Liver (tissue), 9 donors: ENCODE results near the gene CNKSR3. TPM values are rescaled to one million over a fixed set of nuclear protein-coding genes. Genes with fewer than 3 reads are reported as not detected.

Experiments used
- DNase-seq: peaks from one replicate; pipeline ENCODE4 v3.0.0-alpha.2; 2017; ENCODE audit warnings: low spot score
- H3K27ac ChIP-seq, 2 donors: one replicate each; pipeline ENCODE4 v1.7.0; 2013; ENCODE audit warnings: inconsistent platforms in 2 of 2, low read length in 2 of 2, control low read depth in 1 of 2, low read depth in 1 of 2, mild to moderate bottlenecking in 1 of 2
- H3K27me3 ChIP-seq, 4 donors: one replicate each; pipeline versions ENCODE4 v1.6.1 to v1.7.0; 2013; ENCODE audit warnings: low read length in 3 of 4, inconsistent platforms in 1 of 4, mild to moderate bottlenecking in 1 of 4, moderate library complexity in 1 of 4; ENCODE audit not compliant: control insufficient read depth in 4 of 4, insufficient read depth in 4 of 4
- H3K36me3 ChIP-seq, 4 donors: one replicate each; pipeline versions ENCODE4 v1.6.1 to v1.7.0; 2013; ENCODE audit warnings: low read length in 3 of 4, mild to moderate bottlenecking in 3 of 4, low read depth in 1 of 4, moderate library complexity in 1 of 4; ENCODE audit not compliant: control insufficient read depth in 4 of 4, insufficient read depth in 3 of 4
- H3K4me1 ChIP-seq, 4 donors: one replicate each; pipeline versions ENCODE4 v1.6.1 to v1.7.0; 2013; ENCODE audit warnings: low read length in 3 of 4, mild to moderate bottlenecking in 3 of 4, moderate library complexity in 1 of 4; ENCODE audit not compliant: control insufficient read depth in 4 of 4, insufficient read depth in 4 of 4
- H3K4me3 ChIP-seq, 3 donors: one replicate each; pipeline versions ENCODE4 v1.6.1 to v1.7.0; 2013; ENCODE audit warnings: low read length in 3 of 3, control low read depth in 1 of 3, low read depth in 1 of 3, mild to moderate bottlenecking in 1 of 3
- H3K9ac ChIP-seq, 2 donors: one replicate each; pipeline ENCODE4 v1.7.0; 2013; ENCODE audit warnings: low read length in 2 of 2, mild to moderate bottlenecking in 2 of 2, moderate library complexity in 2 of 2, control low read depth in 1 of 2, low read depth in 1 of 2
- H3K9me3 ChIP-seq, 4 donors: one replicate each; pipeline versions ENCODE4 v1.6.1 to v1.7.0; 2013; ENCODE audit warnings: low read length in 3 of 4; ENCODE audit not compliant: control insufficient read depth in 4 of 4
- EGR1 ChIP-seq, 2 donors: IDR thresholded peaks; 2 replicates each; pipeline ENCODE4 v1.6.1; 2016 to 2018; ENCODE audit warnings: antibody characterized with exemption in 2 of 2, low read depth in 2 of 2
- FOXA1 ChIP-seq: IDR thresholded peaks from 2 replicates; pipeline ENCODE4 v1.6.1; 2016; ENCODE audit warnings: antibody characterized with exemption
- FOXA2 ChIP-seq: IDR thresholded peaks from 2 replicates; pipeline ENCODE4 v1.6.1; 2016; ENCODE audit warnings: antibody characterized with exemption
- GABPA ChIP-seq, 2 donors: IDR thresholded peaks in 1 of 2; conservative IDR thresholded peaks in 1 of 2; 2 replicates each; pipeline ENCODE4 v1.6.1; 2016; ENCODE audit warnings: antibody characterized with exemption in 2 of 2, mild to moderate bottlenecking in 1 of 2, moderate library complexity in 1 of 2
- HNF4A ChIP-seq, 2 donors: conservative IDR thresholded peaks; 2 replicates each; pipeline ENCODE4 v1.6.1; 2016; ENCODE audit warnings: antibody characterized with exemption in 2 of 2, mild to moderate bottlenecking in 2 of 2
- HNF4G ChIP-seq: IDR thresholded peaks from 2 replicates; pipeline ENCODE4 v1.6.1; 2016; ENCODE audit warnings: antibody characterized with exemption
- JUND ChIP-seq, 2 donors: IDR thresholded peaks; 2 replicates each; pipeline ENCODE4 v1.6.1; 2016; ENCODE audit warnings: antibody characterized with exemption in 2 of 2
- NR2F2 ChIP-seq: IDR thresholded peaks from 2 replicates; pipeline ENCODE4 v1.6.1; 2016; ENCODE audit warnings: antibody characterized with exemption
- RAD21 ChIP-seq, 2 donors: IDR thresholded peaks; 2 replicates each; pipeline ENCODE4 v1.6.1; 2016; ENCODE audit warnings: antibody characterized with exemption in 2 of 2, mild to moderate bottlenecking in 2 of 2
- SP1 ChIP-seq: IDR thresholded peaks from 2 replicates; pipeline ENCODE4 v1.6.1; 2018; ENCODE audit warnings: antibody characterized with exemption, mild to moderate bottlenecking
- TAF1 ChIP-seq: conservative IDR thresholded peaks from 2 replicates; pipeline ENCODE4 v1.6.1; 2016; ENCODE audit warnings: antibody characterized with exemption, mild to moderate bottlenecking
- YY1 ChIP-seq: IDR thresholded peaks from 2 replicates; pipeline ENCODE4 v1.6.1; 2016; ENCODE audit warnings: antibody characterized with exemption, mild to moderate bottlenecking
- WGBS: extraction: QIAGEN DNeasy Blood & Tissue Kit; methylation state at CpG from one replicate; pipeline ENCODE4 v1.1.7; 2013; 5-methylcytosine and 5-hydroxymethylcytosine counted together
- polyA plus RNA-seq, 2 donors: library from polyadenylated mRNA; stranded (reverse) in 1 of 2; unstranded in 1 of 2; fragments of 200-250 nt in 1 of 2; fragments of >200 nt in 1 of 2; fragmentation: Nextera tagmentation in 1 of 2; extraction: Ambion mirVana in 1 of 2; gene quantifications; one replicate each; pipeline versions ENCODE4 v1.2.1 to v1.2.3, GENCODE V29; 2013 to 2015
- total RNA-seq, 2 donors: library from RNA; depleted of rRNA; stranded (reverse); fragments of >200 nt; gene quantifications; one replicate each; pipeline ENCODE4 v1.2.3, GENCODE V29; 2014
- TF ChIP-seq, protein P1 (sequence below): IDR thresholded peaks from 2 replicates; pipeline ENCODE4 v1.6.1; 2016; ENCODE audit warnings: antibody characterized with exemption, mild to moderate bottlenecking
- TF ChIP-seq, protein P2 (sequence below): IDR thresholded peaks from 2 replicates; pipeline ENCODE4 v1.6.1; 2016; ENCODE audit warnings: antibody characterized with exemption
- TF ChIP-seq, protein P3 (sequence below): IDR thresholded peaks from 2 replicates; pipeline ENCODE4 v1.6.1; 2016; ENCODE audit warnings: antibody characterized with exemption
- TF ChIP-seq, protein P4 (sequence below): fragments of 150-350 bp; IDR thresholded peaks from 2 replicates; pipeline ENCODE4 v1.5.1; 2017; ENCODE audit warnings: improper control_type of control experiment, low read depth, low read length; ENCODE audit not compliant: missing input control
- TF ChIP-seq, protein P5 (sequence below): IDR thresholded peaks from 2 replicates; pipeline ENCODE4 v1.6.1; 2016; ENCODE audit warnings: antibody characterized with exemption
- donor health status: healthy.
- donor health status: healthy.
- donor health status: healthy.
- donor health status: healthy.
- donor health status: healthy.

The CNKSR3 gene
- total and polyA plus RNA-seq, 4 donors = 6.4 to 22.7 (median 15.0) TPM

DNA sequence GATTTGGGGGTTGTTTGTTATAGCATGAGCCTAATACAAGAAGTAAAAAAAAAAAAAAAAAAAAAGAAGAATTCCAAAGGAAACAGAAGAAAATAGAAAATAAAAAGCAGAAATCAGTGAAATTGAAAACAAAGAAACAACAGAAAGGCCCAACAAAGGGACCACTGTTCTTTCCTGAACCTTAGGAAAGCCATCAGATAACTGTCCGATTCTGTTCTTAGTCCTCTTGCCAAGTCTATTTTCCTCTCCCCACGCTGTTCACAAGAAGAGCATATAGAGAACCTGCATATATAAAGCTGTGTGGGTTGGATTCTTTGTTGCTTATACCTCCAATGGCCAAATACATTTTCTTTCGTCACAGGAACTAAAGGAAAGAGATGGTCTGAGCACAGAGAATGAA lies 115.9 kb downstream of the CNKSR3 start:
- no peak overlapping the region for H3K27ac ChIP-seq
- 76% methylated on average over 3 of the region's 3 CpGs for WGBS
- H3K9ac ChIP-seq = no peak overlapping the region
- H3K4me1 ChIP-seq = no peaks in the 10 kb centered on the region
- no peaks in the 10 kb centered on the region for H3K9me3 ChIP-seq
- DNase-seq = no peak
- H3K27me3 ChIP-seq = no peaks in the 10 kb centered on the region
- TF ChIP-seq FOXA2 = no peak
- TF ChIP-seq, protein P1, sequence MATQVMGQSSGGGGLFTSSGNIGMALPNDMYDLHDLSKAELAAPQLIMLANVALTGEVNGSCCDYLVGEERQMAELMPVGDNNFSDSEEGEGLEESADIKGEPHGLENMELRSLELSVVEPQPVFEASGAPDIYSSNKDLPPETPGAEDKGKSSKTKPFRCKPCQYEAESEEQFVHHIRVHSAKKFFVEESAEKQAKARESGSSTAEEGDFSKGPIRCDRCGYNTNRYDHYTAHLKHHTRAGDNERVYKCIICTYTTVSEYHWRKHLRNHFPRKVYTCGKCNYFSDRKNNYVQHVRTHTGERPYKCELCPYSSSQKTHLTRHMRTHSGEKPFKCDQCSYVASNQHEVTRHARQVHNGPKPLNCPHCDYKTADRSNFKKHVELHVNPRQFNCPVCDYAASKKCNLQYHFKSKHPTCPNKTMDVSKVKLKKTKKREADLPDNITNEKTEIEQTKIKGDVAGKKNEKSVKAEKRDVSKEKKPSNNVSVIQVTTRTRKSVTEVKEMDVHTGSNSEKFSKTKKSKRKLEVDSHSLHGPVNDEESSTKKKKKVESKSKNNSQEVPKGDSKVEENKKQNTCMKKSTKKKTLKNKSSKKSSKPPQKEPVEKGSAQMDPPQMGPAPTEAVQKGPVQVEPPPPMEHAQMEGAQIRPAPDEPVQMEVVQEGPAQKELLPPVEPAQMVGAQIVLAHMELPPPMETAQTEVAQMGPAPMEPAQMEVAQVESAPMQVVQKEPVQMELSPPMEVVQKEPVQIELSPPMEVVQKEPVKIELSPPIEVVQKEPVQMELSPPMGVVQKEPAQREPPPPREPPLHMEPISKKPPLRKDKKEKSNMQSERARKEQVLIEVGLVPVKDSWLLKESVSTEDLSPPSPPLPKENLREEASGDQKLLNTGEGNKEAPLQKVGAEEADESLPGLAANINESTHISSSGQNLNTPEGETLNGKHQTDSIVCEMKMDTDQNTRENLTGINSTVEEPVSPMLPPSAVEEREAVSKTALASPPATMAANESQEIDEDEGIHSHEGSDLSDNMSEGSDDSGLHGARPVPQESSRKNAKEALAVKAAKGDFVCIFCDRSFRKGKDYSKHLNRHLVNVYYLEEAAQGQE = no peak
- H3K36me3 ChIP-seq = no peaks in the 10 kb centered on the region
- no peak overlapping the region for H3K4me3 ChIP-seq

DNA sequence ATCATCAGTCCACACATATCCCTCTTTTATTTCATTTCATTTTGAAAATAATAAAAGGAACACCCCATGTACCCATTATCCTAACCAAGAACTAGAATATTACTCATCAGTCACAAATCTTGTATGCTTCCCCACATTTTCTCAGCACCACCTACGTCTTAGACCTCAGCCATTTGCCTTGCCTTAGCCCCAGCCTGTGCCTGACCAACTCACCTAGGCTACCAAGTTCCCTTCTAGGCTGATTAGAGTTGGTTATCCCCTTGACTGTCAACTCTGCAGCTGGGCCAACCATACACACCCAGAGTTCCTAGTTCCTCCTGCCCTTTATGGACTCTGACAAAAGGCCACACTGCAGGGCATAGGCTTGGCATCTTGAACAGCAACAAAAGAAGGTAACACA lies 120.5 kb downstream of the CNKSR3 start:
- no peaks in the 10 kb centered on the region for H3K36me3 ChIP-seq
- H3K9ac ChIP-seq = no peak overlapping the region
- no peaks in the 10 kb centered on the region for H3K9me3 ChIP-seq
- H3K4me3 ChIP-seq = no peak overlapping the region
- no peak overlapping the region for H3K27ac ChIP-seq
- TF ChIP-seq HNF4A (conservative IDR thresholded peaks at IDR 0.05) (no peak), HNF4G (no peak), GABPA (IDR thresholded peaks at IDR 0.05 in 1 of 2, conservative IDR thresholded peaks at IDR 0.05 in 1 of 2) (no peak), RAD21 (IDR thresholded peaks at IDR 0.05) (no peak), TAF1 (no peak), FOXA2 (no peak), EGR1 (IDR thresholded peaks at IDR 0.05; ENCODE audit: low read depth in 2 of 2) (no peak), FOXA1 (no peak), SP1 (no peak), YY1 (no peak), NR2F2 (no peak), JUND (IDR thresholded peaks at IDR 0.05) (no peak)
- TF ChIP-seq, protein P1 = no peak
- TF ChIP-seq, protein P2, sequence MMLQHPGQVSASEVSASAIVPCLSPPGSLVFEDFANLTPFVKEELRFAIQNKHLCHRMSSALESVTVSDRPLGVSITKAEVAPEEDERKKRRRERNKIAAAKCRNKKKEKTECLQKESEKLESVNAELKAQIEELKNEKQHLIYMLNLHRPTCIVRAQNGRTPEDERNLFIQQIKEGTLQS = no peak
- TF ChIP-seq, protein P3, sequence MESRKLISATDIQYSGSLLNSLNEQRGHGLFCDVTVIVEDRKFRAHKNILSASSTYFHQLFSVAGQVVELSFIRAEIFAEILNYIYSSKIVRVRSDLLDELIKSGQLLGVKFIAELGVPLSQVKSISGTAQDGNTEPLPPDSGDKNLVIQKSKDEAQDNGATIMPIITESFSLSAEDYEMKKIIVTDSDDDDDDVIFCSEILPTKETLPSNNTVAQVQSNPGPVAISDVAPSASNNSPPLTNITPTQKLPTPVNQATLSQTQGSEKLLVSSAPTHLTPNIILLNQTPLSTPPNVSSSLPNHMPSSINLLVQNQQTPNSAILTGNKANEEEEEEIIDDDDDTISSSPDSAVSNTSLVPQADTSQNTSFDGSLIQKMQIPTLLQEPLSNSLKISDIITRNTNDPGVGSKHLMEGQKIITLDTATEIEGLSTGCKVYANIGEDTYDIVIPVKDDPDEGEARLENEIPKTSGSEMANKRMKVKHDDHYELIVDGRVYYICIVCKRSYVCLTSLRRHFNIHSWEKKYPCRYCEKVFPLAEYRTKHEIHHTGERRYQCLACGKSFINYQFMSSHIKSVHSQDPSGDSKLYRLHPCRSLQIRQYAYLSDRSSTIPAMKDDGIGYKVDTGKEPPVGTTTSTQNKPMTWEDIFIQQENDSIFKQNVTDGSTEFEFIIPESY = no peak
- TF ChIP-seq, protein P4, sequence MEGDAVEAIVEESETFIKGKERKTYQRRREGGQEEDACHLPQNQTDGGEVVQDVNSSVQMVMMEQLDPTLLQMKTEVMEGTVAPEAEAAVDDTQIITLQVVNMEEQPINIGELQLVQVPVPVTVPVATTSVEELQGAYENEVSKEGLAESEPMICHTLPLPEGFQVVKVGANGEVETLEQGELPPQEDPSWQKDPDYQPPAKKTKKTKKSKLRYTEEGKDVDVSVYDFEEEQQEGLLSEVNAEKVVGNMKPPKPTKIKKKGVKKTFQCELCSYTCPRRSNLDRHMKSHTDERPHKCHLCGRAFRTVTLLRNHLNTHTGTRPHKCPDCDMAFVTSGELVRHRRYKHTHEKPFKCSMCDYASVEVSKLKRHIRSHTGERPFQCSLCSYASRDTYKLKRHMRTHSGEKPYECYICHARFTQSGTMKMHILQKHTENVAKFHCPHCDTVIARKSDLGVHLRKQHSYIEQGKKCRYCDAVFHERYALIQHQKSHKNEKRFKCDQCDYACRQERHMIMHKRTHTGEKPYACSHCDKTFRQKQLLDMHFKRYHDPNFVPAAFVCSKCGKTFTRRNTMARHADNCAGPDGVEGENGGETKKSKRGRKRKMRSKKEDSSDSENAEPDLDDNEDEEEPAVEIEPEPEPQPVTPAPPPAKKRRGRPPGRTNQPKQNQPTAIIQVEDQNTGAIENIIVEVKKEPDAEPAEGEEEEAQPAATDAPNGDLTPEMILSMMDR = no peak
- TF ChIP-seq, protein P5, sequence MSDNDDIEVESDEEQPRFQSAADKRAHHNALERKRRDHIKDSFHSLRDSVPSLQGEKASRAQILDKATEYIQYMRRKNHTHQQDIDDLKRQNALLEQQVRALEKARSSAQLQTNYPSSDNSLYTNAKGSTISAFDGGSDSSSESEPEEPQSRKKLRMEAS = no peak
- H3K27me3 ChIP-seq = no peaks in the 10 kb centered on the region
- no peaks in the 10 kb centered on the region for H3K4me1 ChIP-seq
- no peak for DNase-seq
- 94% methylated on average over 1 of the region's 1 CpG for WGBS
